ENCODE results near the gene ADAMTSL5. TPM values are rescaled to one million over a fixed set of nuclear protein-coding genes. Genes with fewer than 3 reads are reported as not detected.

ADAMTSL5 gene
- total RNA-seq, 4 donors from 2014 or later: 13.5 to 20.8 (median 18.8) TPM

GRCh38 chr19:1526066-1526778 lies 13.4 kb upstream of the ADAMTSL5 start:
- DNase-seq: no peak
- Histone ChIP-seq H3K4me3 (no peak overlapping the region), H3K9me3 (no peaks in the 10 kb centered on the region), H3K27ac (no peak overlapping the region), H3K36me3 (no peaks in the 10 kb centered on the region), H3K4me1 (peaks cover 0 to 32% (median 10%) of the 10 kb centered on the region in 3 donors), H3K27me3 (peaks cover 0 to 91% (median 12%) of the 10 kb centered on the region in 4 donors)
- TF ChIP-seq CTCF (IDR thresholded peaks at IDR 0.05): no peak
- TF ChIP-seq POLR2A (IDR thresholded peaks at IDR 0.05): no peak
- intact Hi-C loops (cut with DNase I): no loop called here
- WGBS, 2 donors: 86 to 87% methylated on average over 6 to 10 of the region's 33 CpGs

GRCh38 chr19:1525343-1525742 lies 12.5 kb upstream of the ADAMTSL5 start:
- 70 to 72% methylated on average over 6 to 11 of the region's 31 CpGs for WGBS, 2 donors
- Histone ChIP-seq H3K9me3 (no peaks in the 10 kb centered on the region), H3K4me1 (peaks cover 0 to 33% (median 10%) of the 10 kb centered on the region in 3 donors), H3K36me3 (no peaks in the 10 kb centered on the region), H3K4me3 (no peak overlapping the region), H3K27ac (no peak overlapping the region), H3K27me3 (peaks cover 0 to 90% (median 12%) of the 10 kb centered on the region in 4 donors)
- TF ChIP-seq CTCF (IDR thresholded peaks at IDR 0.05): no peak
- no peak for TF ChIP-seq POLR2A (IDR thresholded peaks at IDR 0.05)
- DNase-seq: no peak
- intact Hi-C loops (cut with DNase I): no loop called here

- Histone ChIP-seq H3K27me3 (peaks cover 0 to 90% (median 12%) of the 10 kb centered on the region in 4 donors), H3K4me1 (peaks cover 0 to 33% (median 10%) of the 10 kb centered on the region in 3 donors), H3K9me3 (no peaks in the 10 kb centered on the region), H3K4me3 (no peak overlapping the region), H3K36me3 (no peaks in the 10 kb centered on the region), H3K27ac (no peak overlapping the region)
- intact Hi-C loops (cut with DNase I): no loop called here
- no peak for DNase-seq
- TF ChIP-seq POLR2A (IDR thresholded peaks at IDR 0.05): no peak
- TF ChIP-seq CTCF (IDR thresholded peaks at IDR 0.05): no peak
- 46 to 49% methylated on average over 10 to 11 of the region's 17 CpGs for WGBS, 2 donors
Observed at GRCh38 chr19:1524972-1525325, 12.1 kb upstream of the ADAMTSL5 start.

GRCh38 chr19:1524287-1524971 lies 11.6 kb upstream of the ADAMTSL5 start:
- no peak for TF ChIP-seq POLR2A (IDR thresholded peaks at IDR 0.05)
- no peak for TF ChIP-seq CTCF (IDR thresholded peaks at IDR 0.05)
- H3K27ac ChIP-seq: no peak overlapping the region
- peaks cover 0 to 86% (median 12%) of the 10 kb centered on the region in 4 donors for H3K27me3 ChIP-seq

More at GRCh38 chr19:1524287-1524971, 11.6 kb upstream of the ADAMTSL5 start:
- H3K36me3 ChIP-seq: no peaks in the 10 kb centered on the region
- H3K4me3 ChIP-seq: peak overlapping the region; percentile 9 to 57 (median 32)
- no peaks in the 10 kb centered on the region for H3K9me3 ChIP-seq
- H3K4me1 ChIP-seq: peaks cover 0 to 33% (median 10%) of the 10 kb centered on the region in 3 donors
- intact Hi-C loops (cut with DNase I): no loop called here
- DNase-seq: no peak
- WGBS, 2 donors: 23 to 31% methylated on average over 3 to 8 of the region's 49 CpGs

Measured in esophagus squamous epithelium (tissue), 5 donors.